UCSD-AML1 (cell line): Measurements from ENCODE around the gene SRP72.
"Not testable (repeated sequence)": the region's sequence is repeated elsewhere in the genome, so short reads cannot be mapped to it uniquely, and the experiment has no call there.

Source experiments
- DNase-seq: peaks from one replicate; lab custom pipeline; 2025; ENCODE audit not compliant: unreplicated experiment; lab: John Stamatoyannopoulos, UW

Gene SRP72, protein sequence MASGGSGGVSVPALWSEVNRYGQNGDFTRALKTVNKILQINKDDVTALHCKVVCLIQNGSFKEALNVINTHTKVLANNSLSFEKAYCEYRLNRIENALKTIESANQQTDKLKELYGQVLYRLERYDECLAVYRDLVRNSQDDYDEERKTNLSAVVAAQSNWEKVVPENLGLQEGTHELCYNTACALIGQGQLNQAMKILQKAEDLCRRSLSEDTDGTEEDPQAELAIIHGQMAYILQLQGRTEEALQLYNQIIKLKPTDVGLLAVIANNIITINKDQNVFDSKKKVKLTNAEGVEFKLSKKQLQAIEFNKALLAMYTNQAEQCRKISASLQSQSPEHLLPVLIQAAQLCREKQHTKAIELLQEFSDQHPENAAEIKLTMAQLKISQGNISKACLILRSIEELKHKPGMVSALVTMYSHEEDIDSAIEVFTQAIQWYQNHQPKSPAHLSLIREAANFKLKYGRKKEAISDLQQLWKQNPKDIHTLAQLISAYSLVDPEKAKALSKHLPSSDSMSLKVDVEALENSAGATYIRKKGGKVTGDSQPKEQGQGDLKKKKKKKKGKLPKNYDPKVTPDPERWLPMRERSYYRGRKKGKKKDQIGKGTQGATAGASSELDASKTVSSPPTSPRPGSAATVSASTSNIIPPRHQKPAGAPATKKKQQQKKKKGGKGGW

DNA sequence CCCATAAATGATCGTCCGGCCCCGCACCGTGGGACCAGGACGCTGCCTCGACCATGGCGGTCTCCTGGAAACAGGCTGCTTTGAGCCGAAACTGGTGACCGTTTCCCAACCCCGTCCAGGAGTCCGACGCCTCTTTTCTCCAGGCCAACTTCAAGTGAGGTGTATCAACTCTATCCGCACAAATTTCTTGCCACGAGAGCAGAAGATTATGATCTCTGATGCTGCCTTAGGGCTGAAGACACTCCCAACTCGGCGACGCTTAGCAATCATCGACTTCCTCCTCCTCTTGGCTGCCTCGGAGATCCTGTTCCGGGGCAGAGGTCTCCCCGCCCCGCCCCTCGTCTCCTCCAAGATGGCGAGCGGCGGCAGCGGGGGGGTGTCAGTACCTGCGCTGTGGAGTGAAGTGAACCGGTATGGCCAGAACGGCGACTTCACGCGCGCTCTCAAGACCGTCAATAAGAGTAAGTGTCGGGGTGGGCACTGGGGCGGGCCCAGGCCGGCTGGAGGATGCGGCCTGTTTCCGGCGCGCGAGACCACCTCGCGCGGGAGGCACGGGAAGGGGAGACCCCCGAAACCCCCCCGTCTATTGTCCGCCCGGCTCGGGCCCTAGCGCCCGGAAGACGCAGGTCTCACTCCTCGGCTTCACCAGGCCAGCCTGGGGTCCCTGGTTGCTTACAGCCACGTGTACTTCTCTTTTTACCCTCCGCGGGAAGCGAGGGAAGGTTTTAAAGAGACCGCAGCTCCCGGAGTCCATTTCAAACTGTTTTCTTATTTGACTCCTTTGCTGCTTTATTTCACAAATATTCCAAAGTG lies at the start of gene SRP72:
TSS of gene SRP72 (plus strand) at position 334 of the 813 bp plus-strand sequence. CDS start at position 353, 19 bp downstream.
- DNase-seq: peak; percentile 84

DNA sequence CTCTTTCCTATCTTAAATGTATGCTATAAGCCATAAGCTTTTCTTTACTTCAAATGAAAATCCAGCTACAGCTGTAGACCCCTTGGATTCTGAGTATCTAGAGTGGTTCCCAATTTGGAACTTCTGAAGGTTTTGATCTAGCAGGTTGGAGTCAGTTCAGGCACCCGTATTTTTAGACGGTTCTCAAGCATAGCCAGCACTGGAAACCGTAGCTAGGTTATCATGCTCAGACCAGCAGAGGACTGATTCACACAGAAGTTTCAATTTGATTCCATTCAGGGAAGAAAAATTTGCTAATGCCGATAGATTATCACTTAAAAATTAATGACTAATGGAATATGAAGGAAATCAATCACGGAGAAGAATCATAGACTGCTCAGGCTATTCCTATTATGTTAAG lies 43.2 kb upstream of the SRP72 start:
- DNase-seq: no peak

DNA sequence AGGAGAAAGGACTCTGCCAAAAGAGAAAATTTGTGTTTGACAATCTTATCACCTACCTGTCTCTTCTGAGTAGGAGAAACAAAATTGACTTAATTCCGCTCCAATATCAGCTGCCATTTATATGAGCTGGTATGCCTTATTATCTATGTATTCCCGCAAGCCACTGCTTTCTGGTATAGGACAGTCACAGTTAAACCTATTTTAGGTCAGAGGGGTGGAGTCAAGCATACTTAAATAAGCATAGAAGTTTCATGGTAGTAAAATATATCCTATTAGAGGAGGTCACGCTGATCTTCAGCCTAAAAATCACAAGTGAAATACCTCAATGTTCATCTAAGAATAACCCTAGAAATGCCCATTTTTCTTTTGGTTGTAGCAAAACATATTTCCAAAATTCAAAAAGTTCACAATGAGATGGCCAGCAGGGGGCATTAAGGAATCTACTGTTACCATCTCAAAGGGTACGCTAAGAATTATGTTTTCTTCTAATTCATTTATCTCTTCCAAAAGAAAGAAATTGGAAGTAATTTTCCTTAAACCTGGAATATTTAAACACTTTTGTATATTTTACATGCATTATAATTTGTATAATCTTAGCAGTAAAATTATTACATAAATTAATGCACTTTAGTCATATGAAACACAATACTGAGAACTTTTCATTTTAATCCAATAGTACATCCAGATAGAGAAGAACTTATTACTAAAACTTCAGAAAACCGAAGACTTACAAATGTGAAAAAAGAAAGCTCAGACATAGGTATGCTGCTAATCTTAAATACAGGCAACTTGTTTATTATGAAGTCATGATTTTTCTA lies 42.5 kb upstream of the SRP72 start:
- no peak for DNase-seq

DNA sequence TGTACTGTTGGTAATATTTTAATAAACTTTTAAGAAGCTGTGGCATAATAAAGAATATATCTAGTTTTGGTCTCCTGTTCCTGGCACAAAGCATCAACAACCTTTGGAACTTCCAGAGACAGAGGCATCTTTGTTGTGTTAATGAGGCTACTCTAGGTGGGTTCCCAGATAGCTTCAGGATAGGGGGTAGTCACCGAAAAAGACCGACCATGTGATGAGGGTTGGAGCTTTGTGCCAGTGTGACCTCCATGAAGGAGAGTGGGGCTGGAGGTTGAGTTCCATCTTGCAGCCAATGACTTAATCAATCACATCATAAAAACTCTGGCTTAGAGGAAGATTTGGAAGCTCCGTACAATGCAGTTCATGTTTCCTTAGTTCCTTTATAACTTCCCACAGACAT lies 41.9 kb upstream of the SRP72 start:
- no peak for DNase-seq

DNA sequence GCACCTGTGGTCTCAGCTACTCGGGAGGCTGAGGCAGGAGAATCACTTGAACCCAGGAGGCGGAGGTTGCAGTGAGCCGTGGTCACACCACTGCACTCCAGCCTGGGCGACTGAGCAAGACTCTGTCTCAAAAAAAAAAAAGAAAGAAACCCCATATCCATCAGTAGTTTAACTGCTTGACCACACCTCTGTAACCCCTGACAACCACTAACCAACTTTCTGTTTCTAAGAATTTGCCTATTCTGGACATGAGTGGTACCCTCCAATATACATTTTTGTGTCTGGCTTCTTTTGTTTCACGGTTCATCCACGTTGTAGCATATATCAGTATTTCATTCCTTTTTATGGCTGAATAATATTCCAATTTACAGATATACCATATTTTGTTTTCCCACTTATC lies 41.1 kb upstream of the SRP72 start:
- no peak for DNase-seq

DNA sequence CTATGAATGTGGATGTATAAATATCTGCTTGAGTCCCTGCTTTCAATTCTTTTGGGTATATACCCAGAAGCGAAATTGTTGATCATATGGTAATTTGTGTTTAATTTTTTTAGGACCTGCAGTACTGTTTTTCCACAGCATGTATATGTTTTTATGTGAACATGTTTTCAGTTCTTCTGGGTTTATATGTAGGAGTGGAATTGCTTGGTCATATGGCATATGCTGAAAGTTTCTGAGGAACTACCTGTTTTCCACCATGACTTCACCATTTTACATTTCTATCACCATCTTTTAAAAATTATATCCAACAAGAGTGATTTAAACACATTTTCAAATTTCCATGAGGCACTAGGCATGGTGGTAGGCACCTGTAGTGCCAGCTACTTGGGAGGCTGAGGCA lies 40.2 kb upstream of the SRP72 start:
- DNase-seq: no peak

DNA sequence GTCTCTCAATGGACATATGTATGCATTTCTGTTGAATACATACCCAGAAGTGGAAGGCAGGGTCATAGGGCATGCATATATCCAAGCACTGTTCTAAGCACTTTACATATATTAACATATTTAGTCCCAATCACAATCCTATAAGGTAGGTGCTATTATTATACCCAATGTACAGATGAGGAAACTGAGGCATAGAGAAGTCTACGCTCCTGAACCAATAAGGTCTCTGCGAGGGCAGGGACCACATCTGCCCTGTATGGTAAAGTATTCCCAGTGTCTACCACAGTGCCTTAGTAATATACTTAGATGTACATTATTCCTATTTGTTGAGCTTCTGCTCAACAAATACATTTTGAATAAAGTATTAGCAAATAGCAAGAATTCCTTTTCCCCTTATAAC lies 37.2 kb upstream of the SRP72 start:
- DNase-seq: no peak

DNA sequence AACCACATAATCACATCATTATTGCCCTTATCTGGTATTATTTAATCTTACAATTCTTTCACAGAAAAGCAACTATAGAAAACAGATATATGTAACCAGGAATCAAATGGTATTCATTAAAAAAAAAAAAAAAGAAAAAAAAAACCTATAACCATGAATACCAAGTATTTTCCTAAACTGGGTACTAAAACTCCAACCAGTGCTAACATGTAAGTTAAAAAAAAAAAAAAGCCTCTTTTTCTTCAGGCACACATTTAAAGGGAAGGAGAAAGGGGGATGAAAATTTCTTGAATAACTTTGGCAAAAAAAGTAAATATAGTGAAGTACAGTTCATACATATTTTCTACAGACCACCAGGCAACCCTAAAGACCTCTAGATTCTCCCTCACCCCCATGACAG lies 34.1 kb upstream of the SRP72 start:
- DNase-seq: no peak

DNA sequence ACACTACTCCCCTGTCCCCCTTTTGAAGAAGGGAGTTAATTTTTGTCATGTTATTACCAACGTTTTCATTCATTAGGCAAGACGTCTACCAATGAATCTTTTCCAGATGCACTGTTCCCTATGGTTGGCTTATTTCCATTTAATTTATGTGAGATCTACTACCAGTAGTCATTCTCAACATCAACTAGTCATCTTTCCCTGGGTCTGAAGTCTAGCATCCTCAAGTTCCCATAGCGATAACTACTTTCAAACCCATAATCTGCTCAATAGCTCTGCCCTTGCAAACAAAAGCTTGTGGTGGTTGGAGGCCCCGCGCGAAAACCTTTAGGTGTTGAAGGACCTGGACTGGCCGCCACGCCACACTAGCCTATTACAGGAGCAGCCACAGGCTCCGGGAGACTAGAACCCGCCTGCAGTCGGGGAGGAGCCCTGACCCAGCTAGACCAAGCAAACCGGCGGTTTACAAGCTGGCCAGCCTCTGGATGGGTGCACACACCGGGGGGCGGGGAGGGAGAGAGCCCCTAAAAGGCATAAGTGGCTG lies 32.7 kb upstream of the SRP72 start:
- DNase-seq: peak; percentile 78

DNA sequence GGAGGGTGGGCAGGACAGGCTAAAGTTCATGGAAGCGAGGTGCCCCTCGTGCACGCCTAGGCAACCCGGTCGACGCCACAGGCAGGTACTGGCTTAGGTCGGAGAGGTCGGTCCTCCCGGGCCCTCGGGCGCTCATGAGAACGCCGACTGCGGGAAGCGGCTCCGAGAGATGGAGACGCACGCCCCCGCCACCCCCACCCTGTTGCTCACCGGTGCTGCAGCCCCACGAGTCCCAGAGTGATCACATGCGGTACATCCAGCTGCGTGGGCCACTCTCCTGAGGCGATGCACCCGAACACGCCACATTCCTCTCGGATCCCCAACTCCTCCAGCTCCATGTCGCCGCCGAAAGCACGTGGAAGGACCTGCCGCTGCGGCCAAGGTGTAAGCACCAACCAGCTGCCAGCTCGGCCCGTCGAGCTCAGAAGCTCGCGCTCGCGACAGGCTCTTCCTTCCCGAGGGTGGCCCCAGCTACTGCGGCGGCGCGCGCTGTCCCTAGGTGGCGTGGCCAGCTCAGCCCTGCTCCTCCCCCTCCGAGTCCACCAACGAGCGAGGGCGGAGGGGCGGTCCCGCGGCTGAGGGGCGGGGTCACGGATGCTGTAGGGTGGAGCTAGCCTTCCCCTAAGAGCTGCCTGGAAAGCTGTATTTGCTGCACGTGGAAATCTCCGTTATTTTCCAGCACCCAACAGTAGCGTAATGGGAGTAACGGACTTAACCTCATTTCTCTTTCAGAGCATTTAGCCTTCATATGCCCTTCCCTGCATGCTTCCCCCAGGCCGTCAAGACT lies 32.1 kb upstream of the SRP72 start, which contains the start of gene PPAT:
TSS of gene PPAT (minus strand) at position 476 of the 787 bp plus-strand sequence. CDS start at position 338, 138 bp downstream.
- DNase-seq: peak; percentile 99

DNA sequence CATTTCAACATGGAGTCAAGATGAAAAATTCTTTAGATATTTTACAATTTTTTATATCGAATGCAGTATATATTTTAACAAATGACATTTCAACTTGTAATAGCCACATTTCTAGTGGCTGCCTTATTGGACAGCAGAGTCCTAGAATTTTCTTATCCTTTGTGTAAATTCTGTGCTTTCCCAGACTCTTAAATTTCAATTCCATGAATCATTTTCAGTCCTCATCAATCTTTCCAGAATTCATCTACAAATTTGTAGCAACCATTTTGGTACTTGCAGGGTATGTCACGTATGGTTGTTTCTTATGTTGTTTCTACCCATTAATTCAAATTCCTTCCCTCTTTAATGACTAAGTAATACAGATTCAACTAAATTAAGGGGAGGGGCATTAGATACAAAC lies 28.7 kb upstream of the SRP72 start:
- no peak for DNase-seq

DNA sequence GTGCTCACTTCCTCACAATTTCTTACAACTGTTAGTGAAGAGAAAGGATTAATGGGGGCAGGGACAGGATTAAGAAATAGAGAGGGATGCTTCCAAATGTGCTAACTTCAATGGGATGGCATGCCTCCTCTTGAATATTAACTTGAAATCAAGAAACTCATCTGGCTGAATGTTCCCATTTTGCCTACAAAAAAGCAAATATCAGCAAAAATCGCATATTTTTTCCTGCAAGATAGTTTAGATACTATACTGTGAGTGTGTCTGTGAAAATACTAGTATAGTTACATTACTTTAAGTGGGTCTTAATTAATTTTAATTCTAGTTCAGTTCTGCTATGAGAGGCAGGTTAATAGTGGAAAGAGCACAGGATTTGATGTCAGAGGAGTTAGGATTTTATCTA lies 26.4 kb upstream of the SRP72 start:
- no peak for DNase-seq

DNA sequence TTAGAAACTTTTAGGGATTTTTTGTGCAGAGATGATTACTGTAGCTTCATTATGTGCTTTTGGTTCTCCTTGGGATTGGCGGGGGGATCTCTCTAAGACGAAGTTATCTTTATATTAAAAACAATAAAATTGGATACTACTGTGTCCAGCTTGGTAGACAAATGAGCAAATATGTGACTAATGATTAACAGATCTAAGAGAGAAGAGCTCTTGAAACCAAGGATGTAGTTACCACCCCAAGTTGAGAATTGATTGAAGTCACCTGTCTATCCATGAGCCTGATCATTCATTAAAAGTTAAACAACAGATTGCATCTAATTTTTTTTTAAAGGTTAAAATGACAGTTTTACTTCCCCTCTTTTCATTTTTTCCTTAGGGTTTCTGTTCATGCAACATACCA lies 22.7 kb upstream of the SRP72 start:
- no peak for DNase-seq

DNA sequence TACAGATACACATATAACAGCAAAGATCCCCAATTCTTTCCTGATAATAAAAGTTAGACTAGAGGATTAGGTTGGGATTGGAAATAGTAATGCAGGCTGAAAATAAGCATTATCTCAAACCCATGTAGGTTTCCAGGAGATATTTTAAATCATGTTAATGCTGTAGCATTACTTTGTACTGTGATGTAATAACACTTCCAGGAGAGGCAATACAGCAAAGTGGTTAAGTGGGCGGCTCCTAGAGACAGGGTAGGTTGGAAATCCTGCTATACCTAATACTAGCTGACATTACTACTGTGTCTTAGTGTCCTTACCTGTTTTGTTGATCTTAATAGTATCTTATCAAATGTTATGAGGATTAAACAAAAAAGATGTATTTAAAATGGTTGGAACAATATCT lies 21.7 kb upstream of the SRP72 start:
- no peak for DNase-seq

DNA sequence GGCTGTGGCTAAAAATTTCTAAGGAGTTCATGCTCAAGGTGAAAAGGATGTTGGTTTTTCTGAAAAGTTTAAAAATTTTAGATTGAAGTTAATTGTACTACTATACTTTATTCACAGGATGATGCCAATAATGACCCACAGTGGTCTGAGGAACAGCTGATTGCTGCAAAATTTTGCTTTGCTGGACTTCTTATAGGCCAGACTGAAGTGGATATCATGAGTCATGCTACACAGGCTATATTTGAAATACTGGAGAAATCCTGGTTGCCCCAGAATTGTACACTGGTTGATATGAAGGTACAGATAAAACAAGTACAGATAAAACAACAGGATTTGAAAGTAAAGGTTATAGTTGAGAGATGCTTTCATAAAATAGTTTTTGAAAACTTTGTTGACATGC lies 19.1 kb upstream of the SRP72 start:
- DNase-seq: no peak

DNA sequence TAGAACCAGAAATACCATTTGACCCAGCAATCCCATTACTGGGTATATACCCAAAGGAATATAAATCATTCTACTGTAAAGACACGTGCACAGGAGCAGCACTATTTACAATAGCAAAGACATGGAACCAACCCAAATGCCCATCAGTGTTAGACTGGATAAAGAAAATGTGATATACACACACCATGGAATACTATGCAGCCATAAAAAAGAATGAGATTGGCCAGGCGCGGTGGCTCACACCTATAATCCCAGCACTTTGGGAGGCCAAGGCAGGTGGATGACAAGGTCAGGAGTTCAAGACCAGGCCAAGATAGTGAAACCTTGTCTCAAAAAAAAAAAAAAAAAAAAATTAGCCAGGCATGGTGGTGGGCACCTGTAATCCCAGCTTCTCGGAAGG lies 17.9 kb upstream of the SRP72 start:
- DNase-seq: not testable (repeated sequence)

DNA sequence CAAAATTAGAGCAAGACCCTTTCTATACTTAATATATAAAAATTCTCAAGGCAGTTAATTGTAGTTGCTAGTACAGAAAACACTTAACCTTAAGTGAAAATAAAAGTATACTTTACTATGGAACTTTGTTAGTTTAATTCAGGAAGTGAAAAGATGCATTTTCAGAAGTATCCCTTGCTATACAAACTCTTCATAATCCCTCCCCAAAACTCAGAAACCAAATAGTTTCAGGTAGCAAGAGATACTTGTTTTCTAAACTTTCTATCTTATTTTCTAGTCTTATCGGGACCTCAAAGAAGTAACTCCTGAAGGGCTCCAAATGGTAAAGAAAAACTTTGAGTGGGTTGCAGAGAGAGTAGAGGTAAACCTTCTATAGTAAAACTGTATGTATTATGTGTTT lies 17.1 kb upstream of the SRP72 start:
- no peak for DNase-seq

DNA sequence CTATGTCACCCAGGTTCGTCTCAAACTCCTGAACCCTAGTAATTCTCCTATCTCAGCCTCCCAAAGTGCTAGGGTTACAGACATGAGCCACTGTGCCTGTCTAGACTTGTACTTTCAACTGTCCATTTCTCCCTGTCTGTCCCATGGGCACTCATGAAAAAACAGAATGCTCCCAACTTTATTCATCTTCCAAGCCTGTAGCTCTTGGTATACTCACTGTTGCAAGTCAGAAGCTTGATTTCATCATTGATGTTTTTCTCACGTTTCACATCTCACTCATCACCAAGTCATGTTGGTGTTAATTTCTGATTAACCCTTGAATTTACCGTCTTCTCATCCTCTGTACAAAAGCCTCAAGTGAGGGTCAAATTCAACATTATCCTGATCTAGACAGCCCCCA lies 7.3 kb upstream of the SRP72 start:
- no peak for DNase-seq

DNA sequence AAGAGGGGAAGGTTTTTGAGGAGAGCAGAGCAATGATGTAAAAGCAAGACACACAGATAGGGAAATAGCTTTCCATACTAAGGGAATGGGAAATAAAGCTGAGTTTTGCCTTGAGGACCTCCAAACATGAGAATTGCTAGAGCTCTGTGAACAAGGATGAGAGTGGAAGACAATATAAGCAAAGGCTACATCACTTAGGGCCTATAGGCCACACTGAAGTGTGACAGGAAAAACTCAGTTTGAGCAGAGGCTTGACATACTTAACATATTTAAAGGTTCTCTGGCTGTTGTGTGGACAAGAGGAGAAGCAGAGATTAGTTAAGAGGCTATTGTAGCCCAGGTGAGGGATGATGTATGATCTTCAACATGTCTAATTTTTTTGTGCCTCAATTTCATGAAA lies 5.3 kb upstream of the SRP72 start:
- no peak for DNase-seq

DNA sequence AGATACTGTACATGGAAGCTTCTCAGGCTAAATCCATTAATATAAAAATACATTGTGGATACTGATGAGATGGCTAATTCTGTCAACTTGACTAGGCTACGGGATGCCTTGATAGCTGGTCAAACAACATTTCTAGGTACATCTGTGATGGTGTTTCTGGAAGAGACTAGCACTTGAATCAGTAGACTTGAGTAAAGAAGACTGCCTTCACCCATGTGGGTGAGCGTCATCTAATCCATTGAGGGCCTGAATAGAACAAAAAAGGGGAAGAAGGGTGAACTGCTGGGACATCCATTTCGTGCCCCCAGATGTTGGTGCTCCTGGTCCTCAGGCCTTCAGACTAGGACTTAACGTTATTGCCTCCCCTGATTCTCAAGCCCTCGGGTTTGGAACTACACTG lies 3.7 kb upstream of the SRP72 start:
- DNase-seq: no peak
